ENCODE measurements around the gene ZCCHC2. TPM values are rescaled to one million over a fixed set of nuclear protein-coding genes. Genes with fewer than 3 reads are reported as not detected.

The ZCCHC2 gene
- total and polyA plus RNA-seq, 2 of the 8 experiments (the other 6 are each of a cell fraction or from before 2014, with no cell fraction given), result 13.5 to 18.6 TPM

- peak overlapping the region; percentile 83 to 98 for H3K4me2 ChIP-seq (ENCODE audit: insufficient read depth in 1 of 2, low read depth in 2 of 2, low read length in 2 of 2)
- ChIA-PET POLR2A (ENCODE audit: partially characterized antibody) (interaction anchor here (0.8 to 1.5 kb wide), 3 partner anchors 10 to 190 kb away, joined by 3 to 5 read pairs (median 3); no protein-coding TSS in a partner anchor), CTCF (ENCODE audit: partially characterized antibody) (interaction anchor here (0.6 to 1.5 kb wide), 6 partner anchors 20 to 1410 kb away, joined by 3 read pairs; no protein-coding TSS in a partner anchor)
- WGBS, 2 experiments (ENCODE audit: extremely low coverage in 1 of 2, insufficient coverage in 1 of 2, insufficient read length in 1 of 2, insufficient replicate concordance in 2 of 2, low coverage in 1 of 2, low lambda C conversion rate in 2 of 2, missing lambda C conversion rate in 1 of 2), result 11% methylated on average over 45 of the region's 74 CpGs; no CpG with 5 or more reads in 1 of the 2 experiments
- peak overlapping the region; percentile 28; the same call in 1 of the 2 replicates for H4K8ac ChIP-seq (ENCODE audit: extremely low read depth, insufficient read depth, low read length)
- H3K79me2 ChIP-seq (ENCODE audit: control insufficient read depth in 1 of 2, insufficient read depth in 2 of 2, low read length in 2 of 2), result peaks cover 0 to 26% of the 10 kb centered on the region in 2 experiments; a peak in 2 of 4 replicates
- H3K79me1 ChIP-seq (ENCODE audit: low read depth, low read length), result no peaks in the 10 kb centered on the region
- H3K23ac ChIP-seq (ENCODE audit: insufficient read length), result no peak overlapping the region
- H3K18ac ChIP-seq (ENCODE audit: extremely low read depth, low read length), result peak overlapping the region; percentile 95; the same call in 1 of the 2 replicates
- H3K9ac ChIP-seq (replicated peaks in 1 of 4; ENCODE audit: extremely low read depth in 1 of 4, low read depth in 3 of 4, low read length in 3 of 4), result peak overlapping the region; percentile 3 to 63 (median 48); a peak in 5 of 7 replicates
- H4K20me1 ChIP-seq (replicated peaks in 1 of 2; ENCODE audit: control insufficient read depth in 1 of 2, insufficient read depth in 2 of 2, low read length in 2 of 2), result peaks cover 8 to 19% of the 10 kb centered on the region in 2 experiments
- H2BK20ac ChIP-seq (ENCODE audit: low read length), result no peak overlapping the region
- DNase-seq (ENCODE audit: low read depth in 1 of 2, low spot score in 2 of 2) (peak in 1 of 2 experiments; percentile 80), FAIRE-seq (no peak)
- no peaks in the 10 kb centered on the region for H3K36me3 ChIP-seq (ENCODE audit: control insufficient read depth in 2 of 4, insufficient read depth in 4 of 4, low read length in 3 of 4)
- H4K91ac ChIP-seq (replicated peaks; ENCODE audit: insufficient read length, low read length), result peak overlapping the region; percentile 95
- H2BK5ac ChIP-seq (ENCODE audit: low read depth, low read length), result peak overlapping the region; percentile 68; the same call in 1 of the 2 replicates
- no peak overlapping the region for H3K27ac ChIP-seq (ENCODE audit: low read depth, low read length)
- H3K27me3 ChIP-seq (replicated peaks in 1 of 4; ENCODE audit: control insufficient read depth in 3 of 4, extremely low read depth in 1 of 4, insufficient read depth in 3 of 4, low read length in 3 of 4), result peaks cover 0 to 24% (median 15%) of the 10 kb centered on the region in 4 experiments; a peak in 5 of 7 replicates
- no peak overlapping the region for H2BK12ac ChIP-seq (ENCODE audit: low read depth, low read length)
- H3K23me2 ChIP-seq (ENCODE audit: low read depth, low read length), result peaks cover 20% of the 10 kb centered on the region; the same call in 1 of the 2 replicates
- no peak overlapping the region for H2BK15ac ChIP-seq (ENCODE audit: low read length)
- H3K56ac ChIP-seq (replicated peaks; ENCODE audit: insufficient read length, low read depth, low read length), result no peak overlapping the region
- no peak overlapping the region for H2AFZ ChIP-seq (ENCODE audit: low read length)
- H3K9me3 ChIP-seq (ENCODE audit: insufficient read depth in 2 of 2, low read depth in 1 of 2, low read length in 1 of 2), result no peaks in the 10 kb centered on the region
- peak overlapping the region; percentile 86 for H4K5ac ChIP-seq (ENCODE audit: insufficient read length, low read depth, low read length)
- H2AK5ac ChIP-seq (ENCODE audit: low read depth, low read length), result no peak overlapping the region
- H3K4me1 ChIP-seq (replicated peaks in 1 of 4; ENCODE audit: control insufficient read depth in 3 of 4, insufficient read depth in 4 of 4, low read length in 3 of 4), result peaks cover 0 to 11% (median 6%) of the 10 kb centered on the region in 4 experiments; a peak in 6 of 7 replicates
- H3K14ac ChIP-seq (ENCODE audit: insufficient read length), result no peak overlapping the region
- H3K4ac ChIP-seq (replicated peaks; ENCODE audit: insufficient read length, low read depth, low read length), result no peak overlapping the region
- H2BK120ac ChIP-seq (replicated peaks; ENCODE audit: low read depth, low read length), result no peak overlapping the region
- peak overlapping the region; percentile 57 to 79 (median 69) for H3K4me3 ChIP-seq (ENCODE audit: extremely low read depth in 1 of 4, insufficient read depth in 2 of 4, low read depth in 3 of 4, low read length in 4 of 4)
- no peak for TF ChIP-seq RFX5 (IDR thresholded peaks at IDR 0.05; ENCODE audit: borderline replicate concordance, low read depth, low read length)
- TF ChIP-seq EGR1 (IDR thresholded peaks at IDR 0.05; ENCODE audit: borderline replicate concordance, low read depth, low read length), result peak; percentile 92; the same call in 1 of the 2 replicates
- TF ChIP-seq TEAD4 (IDR thresholded peaks at IDR 0.05; ENCODE audit: low read depth, low read length), result no peak
- no peak; a peak in 1 of 4 replicates for TF ChIP-seq CTCF (IDR thresholded peaks at IDR 0.05; ENCODE audit: control extremely low read depth in 1 of 3, insufficient read depth in 1 of 3, low read depth in 1 of 3, low read length in 3 of 3)
- no peak for TF ChIP-seq CEBPB (IDR thresholded peaks at IDR 0.05; ENCODE audit: low read depth, low read length)
- TF ChIP-seq MAX (IDR thresholded peaks at IDR 0.05), result peak; percentile 89
- TF ChIP-seq KDM4A (IDR thresholded peaks at IDR 0.05; ENCODE audit: low read depth, low read length, severe bottlenecking), result peak; percentile 85
These were observed 3.5 kb downstream of the ZCCHC2 start for GRCh38 chr18:62526098-62527025.
